ENCODE data around the gene PRRT1B.

Gene PRRT1B

GRCh38 chr9:131598121-131598520 lies 52.8 kb downstream of the PRRT1B start:
- Histone ChIP-seq H3K9ac (ENCODE audit: low read length) (no peak overlapping the region), H3K9me2 (replicated peaks; ENCODE audit: insufficient read depth, low read length) (no peaks in the 10 kb centered on the region), H3K27ac (ENCODE audit: low read depth, low read length) (no peak overlapping the region), H3K4me3 (ENCODE audit: insufficient read depth, low read length, poor library complexity, severe bottlenecking) (no peak overlapping the region), H3K79me2 (ENCODE audit: insufficient read depth, low read length) (no peaks in the 10 kb centered on the region), H2AFZ (ENCODE audit: low read depth, low read length, severe bottlenecking) (no peak overlapping the region), H3F3A (ENCODE audit: insufficient read depth) (no peaks in the 10 kb centered on the region), H3K27me3 (ENCODE audit: low read length) (no peaks in the 10 kb centered on the region), H3K9me3 (ENCODE audit: insufficient read depth, low read length) (no peaks in the 10 kb centered on the region), H3K4me2 (ENCODE audit: low read depth, low read length, poor library complexity, severe bottlenecking) (no peak overlapping the region), H3K36me3 (ENCODE audit: low read length) (no peaks in the 10 kb centered on the region), H4K20me1 (ENCODE audit: low read depth, low read length) (no peaks in the 10 kb centered on the region)
- TF ChIP-seq CTCF (IDR thresholded peaks at IDR 0.05; ENCODE audit: insufficient read depth, low read length, poor library complexity, severe bottlenecking) (no peak), EZH2phosphoT487 (conservative IDR thresholded peaks at IDR 0.05; ENCODE audit: low read length) (no peak)

- Histone ChIP-seq H3K9me2 (replicated peaks; ENCODE audit: insufficient read depth, low read length) (no peaks in the 10 kb centered on the region), H4K20me1 (ENCODE audit: low read depth, low read length) (no peaks in the 10 kb centered on the region), H3K36me3 (ENCODE audit: low read length) (no peaks in the 10 kb centered on the region), H3K27ac (ENCODE audit: low read depth, low read length) (no peak overlapping the region), H3F3A (ENCODE audit: insufficient read depth) (no peaks in the 10 kb centered on the region), H3K9me3 (ENCODE audit: insufficient read depth, low read length) (no peaks in the 10 kb centered on the region), H2AFZ (ENCODE audit: low read depth, low read length, severe bottlenecking) (no peak overlapping the region), H3K27me3 (ENCODE audit: low read length) (no peaks in the 10 kb centered on the region), H3K4me2 (ENCODE audit: low read depth, low read length, poor library complexity, severe bottlenecking) (no peak overlapping the region), H3K4me3 (ENCODE audit: insufficient read depth, low read length, poor library complexity, severe bottlenecking) (no peak overlapping the region), H3K9ac (ENCODE audit: low read length) (no peak overlapping the region), H3K79me2 (ENCODE audit: insufficient read depth, low read length) (no peaks in the 10 kb centered on the region)
- no peak for TF ChIP-seq EZH2phosphoT487 (conservative IDR thresholded peaks at IDR 0.05; ENCODE audit: low read length)
- no peak for TF ChIP-seq CTCF (IDR thresholded peaks at IDR 0.05; ENCODE audit: insufficient read depth, low read length, poor library complexity, severe bottlenecking)
Measured at GRCh38 chr9:131601683-131602181, 56.4 kb downstream of the PRRT1B start.

GRCh38 chr9:131603199-131603598 lies 57.9 kb downstream of the PRRT1B start:
- no peaks in the 10 kb centered on the region for H4K20me1 ChIP-seq (ENCODE audit: low read depth, low read length)
- no peak overlapping the region for H3K9ac ChIP-seq (ENCODE audit: low read length)
- no peaks in the 10 kb centered on the region for H3K9me2 ChIP-seq (replicated peaks; ENCODE audit: insufficient read depth, low read length)
- H3F3A ChIP-seq (ENCODE audit: insufficient read depth): no peaks in the 10 kb centered on the region
- no peak overlapping the region for H3K4me2 ChIP-seq (ENCODE audit: low read depth, low read length, poor library complexity, severe bottlenecking)
- H3K27me3 ChIP-seq (ENCODE audit: low read length): no peaks in the 10 kb centered on the region
- H3K27ac ChIP-seq (ENCODE audit: low read depth, low read length): no peak overlapping the region
- H3K4me3 ChIP-seq (ENCODE audit: insufficient read depth, low read length, poor library complexity, severe bottlenecking): no peak overlapping the region
- no peaks in the 10 kb centered on the region for H3K36me3 ChIP-seq (ENCODE audit: low read length)
- H2AFZ ChIP-seq (ENCODE audit: low read depth, low read length, severe bottlenecking): no peak overlapping the region
- H3K9me3 ChIP-seq (ENCODE audit: insufficient read depth, low read length): no peaks in the 10 kb centered on the region
- TF ChIP-seq CTCF (IDR thresholded peaks at IDR 0.05; ENCODE audit: insufficient read depth, low read length, poor library complexity, severe bottlenecking): no peak
- no peak for TF ChIP-seq EZH2phosphoT487 (conservative IDR thresholded peaks at IDR 0.05; ENCODE audit: low read length)
- H3K79me2 ChIP-seq (ENCODE audit: insufficient read depth, low read length): no peaks in the 10 kb centered on the region
